Measurements from ENCODE around the gene INSYN2B. TPM values are rescaled to one million over a fixed set of nuclear protein-coding genes. Genes with fewer than 3 reads are reported as not detected.

Gene INSYN2B
- polyA plus RNA-seq, 1 donor = 0.34 TPM

DNA sequence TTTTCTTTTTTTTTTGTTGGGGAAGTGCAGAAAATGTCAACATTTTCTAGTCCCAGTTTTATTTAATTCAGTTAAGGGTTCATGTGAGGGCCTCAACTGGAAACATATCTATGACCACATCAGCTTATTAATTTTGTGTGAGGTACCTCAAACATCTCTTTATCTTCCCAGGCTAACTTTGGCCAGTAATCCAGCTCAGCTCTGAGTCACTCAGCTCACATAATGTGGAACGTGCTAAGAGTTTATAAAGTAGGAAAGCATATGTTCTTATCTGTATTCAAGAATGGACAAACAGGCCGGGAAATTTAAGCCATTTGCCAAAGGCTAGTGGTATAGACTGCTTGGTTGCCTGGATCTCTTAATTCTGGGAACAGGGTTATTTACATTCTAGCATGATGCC, 118.4 kb downstream of the INSYN2B start:
- no CpG with 5 or more reads among the region's 2 CpGs for WGBS (ENCODE audit: insufficient coverage, low lambda C conversion rate)
- no peak overlapping the region for H3K4me3 ChIP-seq (ENCODE audit: low read length)

DNA sequence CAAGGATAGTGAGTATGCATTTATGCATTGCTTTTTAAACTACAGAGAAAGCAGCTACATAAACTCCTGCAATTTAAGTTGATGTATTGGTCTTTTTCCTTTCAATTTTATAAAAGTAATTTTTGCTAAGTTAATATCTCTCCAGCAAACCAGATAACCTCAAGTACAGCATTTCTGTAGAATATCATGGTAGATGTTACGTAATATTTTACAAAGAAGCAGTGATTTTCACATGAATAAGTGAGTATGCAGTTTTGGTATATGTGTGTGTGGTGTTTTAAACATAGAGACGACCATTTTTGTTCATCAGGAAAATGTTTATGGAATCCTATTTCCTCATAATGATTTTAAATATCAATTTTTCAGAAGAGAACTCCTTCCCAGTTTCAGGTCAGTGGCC, 118.9 kb downstream of the INSYN2B start:
- WGBS (ENCODE audit: insufficient coverage, low lambda C conversion rate) = 100% methylated on average over 1 of the region's 2 CpGs
- no peaks in the 10 kb centered on the region for H3K27me3 ChIP-seq (ENCODE audit: control insufficient read depth, insufficient read depth, low read length)
- no peak overlapping the region for H3K27ac ChIP-seq (ENCODE audit: low read length)

More for the DNA sequence above, 118.4 kb downstream of the INSYN2B start:
- H3K27me3 ChIP-seq (ENCODE audit: control insufficient read depth, insufficient read depth, low read length) = no peaks in the 10 kb centered on the region
- no peaks in the 10 kb centered on the region for H3K9me3 ChIP-seq (ENCODE audit: control insufficient read depth, low read depth, low read length)
- no peaks in the 10 kb centered on the region for H3K36me3 ChIP-seq (ENCODE audit: control insufficient read depth, insufficient read depth, low read length)
- no peak for DNase-seq
- no peaks in the 10 kb centered on the region for H3K4me1 ChIP-seq (ENCODE audit: control insufficient read depth, insufficient read depth, low read length)
- H3K27ac ChIP-seq (ENCODE audit: low read length) = no peak overlapping the region

DNA sequence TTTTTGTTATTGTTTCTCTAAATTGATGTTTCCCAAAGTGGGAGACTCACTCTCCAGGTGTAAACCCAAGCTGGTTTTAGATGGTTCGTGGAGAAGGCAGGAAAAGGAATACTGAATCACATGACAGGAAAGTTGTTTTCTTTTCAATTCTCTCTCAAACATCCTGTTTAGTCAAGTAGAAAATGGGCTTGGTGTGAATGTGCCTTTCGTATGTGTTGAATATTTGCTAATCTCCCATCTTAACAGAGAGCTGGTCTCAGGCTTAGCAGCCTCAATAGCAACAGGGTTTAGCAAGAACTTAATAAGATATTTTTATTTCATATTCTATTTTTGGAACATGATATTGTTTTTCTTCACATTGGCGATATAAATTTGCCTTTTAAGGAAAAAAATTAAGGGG, 119.7 kb downstream of the INSYN2B start:
- WGBS (ENCODE audit: insufficient coverage, low lambda C conversion rate) = 90% methylated on average over 2 of the region's 3 CpGs
- H3K9me3 ChIP-seq (ENCODE audit: control insufficient read depth, low read depth, low read length) = no peaks in the 10 kb centered on the region

More for the DNA sequence above, 118.9 kb downstream of the INSYN2B start:
- Histone ChIP-seq H3K4me1 (ENCODE audit: control insufficient read depth, insufficient read depth, low read length) (no peaks in the 10 kb centered on the region), H3K4me3 (ENCODE audit: low read length) (no peak overlapping the region), H3K36me3 (ENCODE audit: control insufficient read depth, insufficient read depth, low read length) (no peaks in the 10 kb centered on the region), H3K9me3 (ENCODE audit: control insufficient read depth, low read depth, low read length) (no peaks in the 10 kb centered on the region)
- no peak for DNase-seq

DNA sequence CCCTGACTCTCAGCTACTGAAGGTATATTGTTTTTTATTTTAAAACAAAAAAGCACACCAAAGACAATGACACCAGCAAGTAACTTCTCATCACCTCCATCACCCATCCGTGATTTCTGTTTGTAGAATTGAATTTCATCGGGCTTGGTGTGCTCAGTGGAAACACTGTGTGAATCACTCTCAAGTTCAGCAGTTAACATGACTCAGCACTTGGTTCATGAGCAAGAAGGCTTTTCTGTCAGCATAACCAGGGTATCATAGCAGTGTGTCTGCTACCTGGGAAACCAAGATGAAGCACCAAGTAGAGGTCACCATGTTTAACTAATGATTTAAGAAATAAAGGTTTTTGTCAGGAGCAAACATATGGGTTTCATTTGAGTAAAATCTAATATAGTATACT, 123.7 kb downstream of the INSYN2B start:
- Histone ChIP-seq H3K27ac (ENCODE audit: low read length) (no peak overlapping the region), H3K4me3 (ENCODE audit: low read length) (no peak overlapping the region), H3K4me1 (ENCODE audit: control insufficient read depth, insufficient read depth, low read length) (no peaks in the 10 kb centered on the region), H3K36me3 (ENCODE audit: control insufficient read depth, insufficient read depth, low read length) (no peaks in the 10 kb centered on the region), H3K9me3 (ENCODE audit: control insufficient read depth, low read depth, low read length) (no peaks in the 10 kb centered on the region), H3K27me3 (ENCODE audit: control insufficient read depth, insufficient read depth, low read length) (no peaks in the 10 kb centered on the region)
- WGBS (ENCODE audit: insufficient coverage, low lambda C conversion rate) = no CpG with 5 or more reads among the region's 2 CpGs
- DNase-seq = no peak

More for the DNA sequence above, 119.7 kb downstream of the INSYN2B start:
- Histone ChIP-seq H3K4me1 (ENCODE audit: control insufficient read depth, insufficient read depth, low read length) (no peaks in the 10 kb centered on the region), H3K4me3 (ENCODE audit: low read length) (no peak overlapping the region), H3K36me3 (ENCODE audit: control insufficient read depth, insufficient read depth, low read length) (no peaks in the 10 kb centered on the region), H3K27ac (ENCODE audit: low read length) (no peak overlapping the region), H3K27me3 (ENCODE audit: control insufficient read depth, insufficient read depth, low read length) (no peaks in the 10 kb centered on the region)
- DNase-seq = no peak

DNA sequence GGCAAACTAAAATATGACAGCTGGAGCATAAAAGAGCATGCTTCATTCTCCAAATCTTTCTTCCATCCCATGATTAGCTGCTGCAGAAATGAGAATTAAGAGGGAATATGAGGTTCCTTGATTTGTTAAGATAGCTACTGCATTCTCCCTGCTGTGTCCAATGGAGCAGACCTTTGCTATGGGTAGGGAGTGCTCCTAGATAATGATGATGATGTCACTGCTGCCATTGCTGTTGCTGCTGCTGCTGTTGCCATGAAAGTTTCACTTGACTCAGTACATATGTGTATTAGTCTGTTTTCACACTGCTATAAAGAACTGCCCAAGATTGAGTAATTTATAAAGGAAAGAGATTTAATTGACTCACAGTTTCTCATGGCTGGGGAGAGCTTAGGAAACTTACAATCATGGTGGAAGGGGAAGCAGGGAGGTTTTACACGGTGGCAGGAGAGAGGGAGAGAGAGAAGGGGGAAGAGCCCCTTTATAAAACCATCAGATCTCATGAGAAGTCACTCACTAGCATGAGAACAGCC, 128.9 kb downstream of the INSYN2B start:
- Histone ChIP-seq H3K27me3 (ENCODE audit: control insufficient read depth, insufficient read depth, low read length) (no peaks in the 10 kb centered on the region), H3K4me1 (ENCODE audit: control insufficient read depth, insufficient read depth, low read length) (no peaks in the 10 kb centered on the region), H3K36me3 (ENCODE audit: control insufficient read depth, insufficient read depth, low read length) (no peaks in the 10 kb centered on the region), H3K4me3 (ENCODE audit: low read length) (no peak overlapping the region), H3K9me3 (ENCODE audit: control insufficient read depth, low read depth, low read length) (no peaks in the 10 kb centered on the region), H3K27ac (ENCODE audit: low read length) (no peak overlapping the region)
- DNase-seq = no peak
- no CpG with 5 or more reads among the region's 1 CpG for WGBS (ENCODE audit: insufficient coverage, low lambda C conversion rate)

DNA sequence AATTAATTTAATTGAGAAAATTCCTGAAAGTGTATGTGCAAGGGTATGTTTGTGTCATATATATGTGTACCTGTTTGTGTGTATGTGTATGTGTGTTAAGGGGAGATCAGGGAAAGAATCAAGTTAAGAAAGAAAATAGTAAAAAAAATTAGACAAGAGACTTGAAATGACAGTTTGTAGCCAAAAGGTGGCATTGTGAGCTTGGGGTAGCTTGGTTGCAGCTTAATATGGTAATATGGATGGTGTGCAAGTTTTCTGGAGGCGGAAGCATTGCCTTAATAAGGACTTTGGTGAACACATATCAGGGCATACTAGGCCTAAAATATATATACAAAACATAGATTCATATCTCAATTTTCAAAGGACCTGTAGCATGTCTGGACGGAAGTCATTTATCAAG, 129.9 kb downstream of the INSYN2B start:
- Histone ChIP-seq H3K4me3 (ENCODE audit: low read length) (no peak overlapping the region), H3K4me1 (ENCODE audit: control insufficient read depth, insufficient read depth, low read length) (no peaks in the 10 kb centered on the region), H3K36me3 (ENCODE audit: control insufficient read depth, insufficient read depth, low read length) (no peaks in the 10 kb centered on the region), H3K9me3 (ENCODE audit: control insufficient read depth, low read depth, low read length) (no peaks in the 10 kb centered on the region), H3K27me3 (ENCODE audit: control insufficient read depth, insufficient read depth, low read length) (no peaks in the 10 kb centered on the region), H3K27ac (ENCODE audit: low read length) (no peak overlapping the region)
- no peak for DNase-seq
- 100% methylated on average over 1 of the region's 2 CpGs for WGBS (ENCODE audit: insufficient coverage, low lambda C conversion rate)

DNA sequence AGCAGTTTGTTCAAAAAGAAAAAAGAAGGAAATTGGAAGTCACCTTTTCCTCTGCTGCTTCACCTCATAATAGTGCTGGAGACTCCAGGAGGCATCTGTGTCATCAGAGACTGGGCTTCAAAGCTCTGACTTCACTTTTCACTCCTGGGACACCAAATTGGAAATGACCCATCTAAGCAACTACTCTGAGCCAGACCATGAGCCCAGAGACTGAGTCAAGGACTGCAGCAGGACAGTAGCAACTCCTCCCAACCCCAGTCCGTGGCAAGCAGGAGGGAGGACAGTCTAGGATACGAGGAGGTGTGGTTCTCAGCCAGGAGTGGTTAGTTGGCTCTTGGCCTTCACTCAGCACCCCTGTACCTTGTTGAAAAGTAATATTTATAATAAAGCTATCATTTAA, 131.5 kb downstream of the INSYN2B start:
- Histone ChIP-seq H3K9me3 (ENCODE audit: control insufficient read depth, low read depth, low read length) (no peaks in the 10 kb centered on the region), H3K27ac (ENCODE audit: low read length) (no peak overlapping the region), H3K36me3 (ENCODE audit: control insufficient read depth, insufficient read depth, low read length) (no peaks in the 10 kb centered on the region), H3K27me3 (ENCODE audit: control insufficient read depth, insufficient read depth, low read length) (no peaks in the 10 kb centered on the region), H3K4me3 (ENCODE audit: low read length) (no peak overlapping the region), H3K4me1 (ENCODE audit: control insufficient read depth, insufficient read depth, low read length) (no peaks in the 10 kb centered on the region)
- no peak for DNase-seq
- WGBS (ENCODE audit: insufficient coverage, low lambda C conversion rate) = no CpG with 5 or more reads among the region's 2 CpGs

DNA sequence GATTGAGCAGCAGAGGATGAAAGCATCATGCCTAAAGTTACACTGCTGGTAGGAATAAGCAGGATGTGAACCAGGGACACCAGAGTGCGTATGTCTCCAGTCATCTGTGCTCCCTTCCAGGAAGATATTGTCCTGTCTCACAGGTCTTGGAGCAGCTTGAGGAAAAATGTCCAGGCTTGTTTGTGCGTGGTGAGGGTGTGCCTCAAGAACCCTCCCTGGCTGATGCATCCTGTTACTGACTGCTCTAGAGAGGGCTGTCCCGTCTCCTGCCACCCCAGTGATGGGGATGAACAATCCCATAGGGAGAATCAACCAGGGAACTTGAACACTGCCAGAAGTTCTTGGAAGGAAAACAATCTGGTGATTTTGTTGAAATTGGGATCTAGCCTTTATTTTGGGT, 132.0 kb downstream of the INSYN2B start:
- Histone ChIP-seq H3K27me3 (ENCODE audit: control insufficient read depth, insufficient read depth, low read length) (no peaks in the 10 kb centered on the region), H3K4me3 (ENCODE audit: low read length) (no peak overlapping the region), H3K27ac (ENCODE audit: low read length) (no peak overlapping the region), H3K36me3 (ENCODE audit: control insufficient read depth, insufficient read depth, low read length) (no peaks in the 10 kb centered on the region), H3K9me3 (ENCODE audit: control insufficient read depth, low read depth, low read length) (no peaks in the 10 kb centered on the region), H3K4me1 (ENCODE audit: control insufficient read depth, insufficient read depth, low read length) (no peaks in the 10 kb centered on the region)
- no CpG with 5 or more reads among the region's 3 CpGs for WGBS (ENCODE audit: insufficient coverage, low lambda C conversion rate)
- no peak for DNase-seq

DNA sequence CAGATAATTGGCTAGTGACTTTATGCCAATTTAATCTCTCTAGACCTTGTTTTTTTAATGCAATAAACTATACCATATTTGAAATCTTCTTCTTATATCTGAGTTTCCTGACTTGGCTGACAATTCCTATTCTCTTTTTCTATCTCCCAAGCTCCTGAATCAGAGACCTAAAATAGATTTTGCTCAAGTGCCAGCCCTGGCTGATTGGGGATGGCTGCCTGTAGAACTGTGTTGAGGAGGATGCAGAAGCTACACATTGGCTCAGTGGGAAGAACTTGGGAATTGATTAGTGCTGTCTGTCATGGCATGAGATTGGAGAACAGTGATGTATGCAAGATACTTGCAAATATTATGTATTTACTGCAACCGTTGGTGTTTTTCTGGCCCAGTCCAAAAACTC, 132.8 kb downstream of the INSYN2B start:
- Histone ChIP-seq H3K4me1 (ENCODE audit: control insufficient read depth, insufficient read depth, low read length) (no peaks in the 10 kb centered on the region), H3K27ac (ENCODE audit: low read length) (no peak overlapping the region), H3K36me3 (ENCODE audit: control insufficient read depth, insufficient read depth, low read length) (no peaks in the 10 kb centered on the region), H3K4me3 (ENCODE audit: low read length) (no peak overlapping the region), H3K27me3 (ENCODE audit: control insufficient read depth, insufficient read depth, low read length) (no peaks in the 10 kb centered on the region), H3K9me3 (ENCODE audit: control insufficient read depth, low read depth, low read length) (no peaks in the 10 kb centered on the region)
- no peak for DNase-seq
- WGBS (ENCODE audit: insufficient coverage, low lambda C conversion rate) = 80% methylated on average over 1 of the region's 1 CpG

DNA sequence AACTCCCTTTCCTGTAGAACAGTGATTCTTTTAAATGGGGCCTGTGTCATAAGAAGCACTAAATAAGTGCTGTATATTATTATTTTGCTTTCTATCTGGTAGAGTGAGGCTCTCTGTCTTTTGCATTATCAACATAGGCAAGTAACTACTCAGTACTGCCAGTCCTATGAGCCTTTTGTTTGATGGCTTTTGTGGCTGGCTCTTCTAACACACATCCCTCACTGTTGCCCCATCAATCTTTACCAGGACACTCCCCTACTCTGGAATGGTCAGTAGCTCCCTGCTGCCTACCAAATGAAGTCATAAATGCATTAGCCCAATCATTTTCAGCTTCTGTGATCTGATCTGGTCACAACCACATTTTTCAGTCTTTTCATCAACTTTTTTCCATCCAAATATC, 137.6 kb downstream of the INSYN2B start:
- Histone ChIP-seq H3K27ac (ENCODE audit: low read length) (no peak overlapping the region), H3K9me3 (ENCODE audit: control insufficient read depth, low read depth, low read length) (no peaks in the 10 kb centered on the region), H3K36me3 (ENCODE audit: control insufficient read depth, insufficient read depth, low read length) (no peaks in the 10 kb centered on the region), H3K27me3 (ENCODE audit: control insufficient read depth, insufficient read depth, low read length) (no peaks in the 10 kb centered on the region), H3K4me1 (ENCODE audit: control insufficient read depth, insufficient read depth, low read length) (no peaks in the 10 kb centered on the region), H3K4me3 (ENCODE audit: low read length) (no peak overlapping the region)
- no peak for DNase-seq

DNA sequence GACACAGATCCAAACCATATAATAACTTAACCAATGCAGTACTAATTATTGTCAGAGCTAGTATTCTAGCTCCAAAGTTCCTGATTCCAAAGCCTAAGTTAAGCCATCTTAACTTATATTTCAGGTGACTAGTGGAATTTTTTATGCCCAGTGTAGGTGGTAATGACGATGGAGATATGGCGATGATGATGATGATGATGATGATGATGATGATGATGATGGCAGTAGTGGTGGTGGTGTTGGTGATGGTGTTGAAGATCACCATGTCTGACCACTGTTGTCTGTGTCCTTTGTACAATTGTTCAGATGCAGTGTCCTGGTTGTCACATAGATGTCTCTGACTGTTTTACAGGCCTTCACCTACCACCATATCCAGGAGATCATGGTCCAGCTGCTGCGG, 139.9 kb downstream of the INSYN2B start:
- H3K4me3 ChIP-seq (ENCODE audit: low read length) = no peak overlapping the region

More for the DNA sequence above, 139.9 kb downstream of the INSYN2B start:
- no peaks in the 10 kb centered on the region for H3K4me1 ChIP-seq (ENCODE audit: control insufficient read depth, insufficient read depth, low read length)
- H3K27ac ChIP-seq (ENCODE audit: low read length) = no peak overlapping the region
- 100% methylated on average over 2 of the region's 3 CpGs for WGBS (ENCODE audit: insufficient coverage, low lambda C conversion rate)
- H3K27me3 ChIP-seq (ENCODE audit: control insufficient read depth, insufficient read depth, low read length) = no peaks in the 10 kb centered on the region
- no peaks in the 10 kb centered on the region for H3K36me3 ChIP-seq (ENCODE audit: control insufficient read depth, insufficient read depth, low read length)
- DNase-seq = no peak
- no peaks in the 10 kb centered on the region for H3K9me3 ChIP-seq (ENCODE audit: control insufficient read depth, low read depth, low read length)
